Aorta (tissue), 5 donors: ENCODE results near the gene VWA2. TPM values are rescaled to one million over a fixed set of nuclear protein-coding genes. Genes with fewer than 3 reads are reported as not detected.
A peak's percentile ranks its signal among the peaks of the same experiment; 100 is the strongest.

Source experiments
- ATAC-seq: fragments of 200-7000 bp; cut with Tn5 transposase; one replicate; pipeline ENCODE4 v1.9.1; 2022; ENCODE audit warnings: moderate library complexity; ENCODE audit not compliant: low FRiP score
- DNase-seq, 2 donors: peaks; one replicate each; pipeline ENCODE4 v3.0.0-alpha.2; 2020
- H3K27ac ChIP-seq, 2 donors: one replicate each; pipeline ENCODE4 v1.5.1; 2013; ENCODE audit warnings: low read length in 2 of 2, mild to moderate bottlenecking in 2 of 2, moderate library complexity in 2 of 2, control low read depth in 1 of 2, inconsistent platforms in 1 of 2, low read depth in 1 of 2
- H3K27me3 ChIP-seq, 2 donors: one replicate each; pipeline ENCODE4 v1.6.1; 2013; ENCODE audit warnings: control low read depth in 1 of 2, low read length in 1 of 2, mild to moderate bottlenecking in 1 of 2, moderate library complexity in 1 of 2; ENCODE audit not compliant: insufficient read depth in 2 of 2, control insufficient read depth in 1 of 2
- H3K36me3 ChIP-seq, 2 donors: one replicate each; pipeline ENCODE4 v1.6.1; 2013; ENCODE audit warnings: control low read depth in 1 of 2, low read length in 1 of 2, mild to moderate bottlenecking in 1 of 2; ENCODE audit not compliant: insufficient read depth in 2 of 2, control insufficient read depth in 1 of 2
- H3K4me1 ChIP-seq, 2 donors: one replicate each; pipeline ENCODE4 v1.6.1; 2013; ENCODE audit warnings: low read length in 2 of 2, control low read depth in 1 of 2, mild to moderate bottlenecking in 1 of 2, moderate library complexity in 1 of 2; ENCODE audit not compliant: insufficient read depth in 2 of 2, control insufficient read depth in 1 of 2
- H3K4me3 ChIP-seq, 2 donors: one replicate each; pipeline ENCODE4 v1.5.1; 2013; ENCODE audit warnings: low read length in 2 of 2, control low read depth in 1 of 2, mild to moderate bottlenecking in 1 of 2
- H3K9me3 ChIP-seq: one replicate; pipeline ENCODE4 v1.6.1; 2013; ENCODE audit warnings: mild to moderate bottlenecking, low read length; ENCODE audit not compliant: control insufficient read depth
- WGBS, 2 donors: extraction: QIAGEN DNeasy Blood & Tissue Kit; methylation state at CpG; one replicate each; pipeline ENCODE4 v1.1.7; 2013; 5-methylcytosine and 5-hydroxymethylcytosine counted together
- intact Hi-C, 2 donors: fragments of 100-400 bp; cut with DNase I; formaldehyde crosslinking; loops; one replicate each; pipeline versions ENCODE4 v1.14.2 to v1.15.0; 2022
- polyA plus RNA-seq, 2 donors: library from polyadenylated mRNA; stranded (reverse); fragments of 200-250 nt; gene quantifications; one replicate each; pipeline ENCODE4 v1.2.3, GENCODE V29; 2013
- total RNA-seq, 2 donors: library from RNA; stranded (reverse); fragmentation: NEBNext Ultra II Directional; extraction: Animal tissue kit (Norgen Biotek cat#: 25700); gene quantifications; one replicate each; pipeline ENCODE4 v1.2.1, GENCODE V29; 2021
- donor health status: healthy with polysubstance abuse.
- donor health status: Bipolar disorder and iron deficiency.
- donor health status: DM: no; HTN: no; CAD: no.
- donor health status: DM: no; HTN: no; CAD: no.
- donor health status: DM: yes; HTN: yes; CAD: no.

The VWA2 gene
- total and polyA plus RNA-seq, 4 donors: 0.13 to 0.45 TPM; not detected in 2

DNA sequence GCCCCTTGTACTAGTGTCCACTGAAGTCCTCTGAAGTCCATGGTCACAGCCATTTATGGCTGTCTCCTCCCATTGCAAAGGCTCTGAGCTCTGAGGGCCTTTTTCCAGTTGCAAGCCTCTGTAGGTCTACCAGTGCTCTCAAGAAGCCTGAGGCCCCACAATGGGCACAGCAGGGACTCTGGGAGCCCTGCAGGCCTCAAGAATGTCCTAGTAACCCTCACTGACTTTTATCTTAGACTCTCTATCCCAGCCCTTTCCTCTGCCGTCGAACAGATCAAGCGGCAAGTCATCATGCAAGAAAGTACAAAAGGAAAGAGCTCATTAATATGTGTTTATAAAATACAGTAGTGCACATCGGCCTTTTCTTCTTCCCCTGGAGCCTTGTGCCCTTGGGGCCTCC, 23.4 kb downstream of the VWA2 start:
- Histone ChIP-seq H3K27me3 (no peaks in the 10 kb centered on the region), H3K9me3 (no peaks in the 10 kb centered on the region), H3K27ac (no peak overlapping the region), H3K4me3 (no peak overlapping the region), H3K36me3 (no peaks in the 10 kb centered on the region), H3K4me1 (no peaks in the 10 kb centered on the region)
- DNase-seq: no peak
- no peak for ATAC-seq
- WGBS, 2 donors: 93% methylated on average over 4 of the region's 4 CpGs
- intact Hi-C loops: no loop called here

- no peaks in the 10 kb centered on the region for H3K9me3 ChIP-seq
- H3K4me1 ChIP-seq: no peaks in the 10 kb centered on the region
- H3K36me3 ChIP-seq: no peaks in the 10 kb centered on the region
- H3K27ac ChIP-seq: no peak overlapping the region
- intact Hi-C loops: no loop called here
- no peak overlapping the region for H3K4me3 ChIP-seq
- no peaks in the 10 kb centered on the region for H3K27me3 ChIP-seq
- 84 to 90% methylated on average over 6 of the region's 6 CpGs for WGBS, 2 donors
- no peak for DNase-seq
- no peak for ATAC-seq
Observed at GRCh38 chr10:114265392-114266053, 26.5 kb downstream of the VWA2 start.

GRCh38 chr10:114266521-114266920, 27.5 kb downstream of the VWA2 start:
- H3K9me3 ChIP-seq: no peaks in the 10 kb centered on the region
- no peaks in the 10 kb centered on the region for H3K36me3 ChIP-seq
- H3K4me3 ChIP-seq: no peak overlapping the region
- no peak overlapping the region for H3K27ac ChIP-seq
- no peak for ATAC-seq
- intact Hi-C loops: no loop called here
- H3K4me1 ChIP-seq: no peaks in the 10 kb centered on the region
- WGBS, 2 donors: 8 to 9% methylated on average over 5 of the region's 5 CpGs
- no peaks in the 10 kb centered on the region for H3K27me3 ChIP-seq
- no peak for DNase-seq

GRCh38 chr10:114271075-114271778, 32.2 kb downstream of the VWA2 start:
- intact Hi-C loops: no loop called here
- no peak overlapping the region for H3K4me3 ChIP-seq
- H3K36me3 ChIP-seq: no peaks in the 10 kb centered on the region
- WGBS, 2 donors: 88 to 91% methylated on average over 3 of the region's 3 CpGs
- H3K9me3 ChIP-seq: no peaks in the 10 kb centered on the region
- H3K4me1 ChIP-seq: no peaks in the 10 kb centered on the region
- H3K27ac ChIP-seq: no peak overlapping the region
- no peak for DNase-seq
- ATAC-seq: peak; percentile 25
- no peaks in the 10 kb centered on the region for H3K27me3 ChIP-seq

- ATAC-seq (peak; percentile 79), DNase-seq (peak in 1 of 2 donors; percentile 62)
- intact Hi-C loops: no loop called here
- H3K4me3 ChIP-seq: no peak overlapping the region
- H3K4me1 ChIP-seq: no peaks in the 10 kb centered on the region
- WGBS, 2 donors: 15 to 20% methylated on average over 4 of the region's 4 CpGs
- no peaks in the 10 kb centered on the region for H3K36me3 ChIP-seq
- no peaks in the 10 kb centered on the region for H3K9me3 ChIP-seq
- H3K27ac ChIP-seq: no peak overlapping the region
- no peaks in the 10 kb centered on the region for H3K27me3 ChIP-seq
Observed at GRCh38 chr10:114271779-114272167, 32.7 kb downstream of the VWA2 start.

DNA sequence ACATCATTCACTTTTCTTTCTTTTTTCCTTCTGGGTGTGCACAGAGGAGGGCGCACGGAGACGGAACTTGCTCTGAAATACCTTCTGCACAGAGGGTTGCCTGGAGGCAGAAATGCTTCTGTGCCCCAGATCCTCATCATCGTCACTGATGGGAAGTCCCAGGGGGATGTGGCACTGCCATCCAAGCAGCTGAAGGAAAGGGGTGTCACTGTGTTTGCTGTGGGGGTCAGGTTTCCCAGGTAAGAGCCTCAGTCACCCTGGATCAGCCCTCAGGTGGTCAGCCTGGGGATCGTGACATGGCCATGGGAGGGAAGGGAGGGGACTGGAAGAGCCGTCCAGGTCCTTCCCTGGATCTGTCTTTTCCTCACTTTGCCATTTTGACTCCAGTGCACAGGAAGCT, 33.6 kb downstream of the VWA2 start:
- H3K27me3 ChIP-seq: no peaks in the 10 kb centered on the region
- intact Hi-C loops: no loop called here
- no peak overlapping the region for H3K27ac ChIP-seq
- no peak overlapping the region for H3K4me3 ChIP-seq
- DNase-seq: no peak
- no peaks in the 10 kb centered on the region for H3K36me3 ChIP-seq
- no peaks in the 10 kb centered on the region for H3K9me3 ChIP-seq
- no peaks in the 10 kb centered on the region for H3K4me1 ChIP-seq
- 89 to 90% methylated on average over 6 of the region's 6 CpGs for WGBS, 2 donors
- ATAC-seq: no peak

DNA sequence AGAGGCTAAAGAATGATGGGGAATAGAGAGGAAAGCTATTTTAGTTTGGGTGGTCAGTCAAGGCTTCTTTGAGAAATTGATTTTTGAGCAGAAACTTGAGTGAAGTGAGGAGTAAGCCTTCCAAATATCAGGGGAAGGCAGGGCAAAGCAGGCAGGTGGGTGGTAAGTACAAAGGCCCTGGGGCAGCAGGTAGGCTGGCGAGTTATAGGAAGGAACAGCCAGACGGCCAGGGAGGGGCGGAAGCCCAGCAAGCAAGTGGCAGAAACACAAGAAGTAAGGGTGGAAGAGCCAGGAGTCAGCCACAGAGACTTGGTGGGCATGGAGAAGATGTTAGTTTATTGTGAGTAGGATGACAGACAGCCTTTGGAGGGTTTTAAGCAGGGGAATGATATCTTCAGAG, 34.9 kb downstream of the VWA2 start:
- 82 to 95% methylated on average over 3 of the region's 3 CpGs for WGBS, 2 donors
- no peaks in the 10 kb centered on the region for H3K9me3 ChIP-seq
- no peak overlapping the region for H3K27ac ChIP-seq
- DNase-seq: no peak
- no peaks in the 10 kb centered on the region for H3K27me3 ChIP-seq
- intact Hi-C loops: no loop called here
- H3K4me1 ChIP-seq: no peaks in the 10 kb centered on the region
- H3K4me3 ChIP-seq: no peak overlapping the region
- H3K36me3 ChIP-seq: no peaks in the 10 kb centered on the region
- ATAC-seq: no peak

- H3K9me3 ChIP-seq: no peaks in the 10 kb centered on the region
Observed at GRCh38 chr10:114274616-114275453, 35.8 kb downstream of the VWA2 start.

More at GRCh38 chr10:114274616-114275453, 35.8 kb downstream of the VWA2 start:
- ATAC-seq (no peak), DNase-seq (no peak)
- 92 to 93% methylated on average over 16 of the region's 16 CpGs for WGBS, 2 donors
- Histone ChIP-seq H3K27me3 (no peaks in the 10 kb centered on the region), H3K36me3 (no peaks in the 10 kb centered on the region), H3K4me1 (no peaks in the 10 kb centered on the region), H3K4me3 (no peak overlapping the region), H3K27ac (no peak overlapping the region)
- intact Hi-C loops: no loop called here
